GM19193 (cell line): ENCODE measurements around the gene MPP2.

Source experiments
- POLR2A ChIP-seq: IDR thresholded peaks from 4 replicates; pipeline ENCODE4 v1.6.1; 2011; ENCODE audit not compliant: insufficient read depth, insufficient read length; ENCODE audit errors: extremely low read depth

MPP2 gene

GRCh38 chr17:43856141-43856540 lies 51.2 kb downstream of the MPP2 start:
- TF ChIP-seq POLR2A: no peak

- no peak for TF ChIP-seq POLR2A
Measured at GRCh38 chr17:43855061-43855460, 52.3 kb downstream of the MPP2 start.

- TF ChIP-seq POLR2A: no peak
Measured at GRCh38 chr17:43854498-43854897, 52.8 kb downstream of the MPP2 start.

GRCh38 chr17:43853546-43853945 lies 53.8 kb downstream of the MPP2 start:
- TF ChIP-seq POLR2A: no peak

- no peak for TF ChIP-seq POLR2A
Measured at GRCh38 chr17:43852571-43852970, 54.8 kb downstream of the MPP2 start.

GRCh38 chr17:43849116-43849515 lies 58.2 kb downstream of the MPP2 start:
- TF ChIP-seq POLR2A: no peak

- TF ChIP-seq POLR2A: no peak
Measured at GRCh38 chr17:43848601-43849000, 58.7 kb downstream of the MPP2 start.

GRCh38 chr17:43846963-43847371 lies 60.4 kb downstream of the MPP2 start, which contains the start of gene CD300LG:
TSS of gene CD300LG (plus strand) at chr17:43847176. CDS start at chr17:43847217, 41 bp downstream.
- no peak for TF ChIP-seq POLR2A

- no peak for TF ChIP-seq POLR2A
Measured at GRCh38 chr17:43846221-43846712, 61.1 kb downstream of the MPP2 start.

- no peak for TF ChIP-seq POLR2A
Measured at GRCh38 chr17:43845766-43846165, 61.6 kb downstream of the MPP2 start.

GRCh38 chr17:43844241-43844640 lies 63.1 kb downstream of the MPP2 start:
- no peak for TF ChIP-seq POLR2A

- no peak for TF ChIP-seq POLR2A
Measured at GRCh38 chr17:43842975-43843325, 64.4 kb downstream of the MPP2 start.

GRCh38 chr17:43841282-43841681 lies 66.1 kb downstream of the MPP2 start:
- no peak for TF ChIP-seq POLR2A

- no peak for TF ChIP-seq POLR2A
Measured at GRCh38 chr17:43840814-43841213, 66.5 kb downstream of the MPP2 start.

GRCh38 chr17:43839670-43840108 lies 67.6 kb downstream of the MPP2 start:
- TF ChIP-seq POLR2A: no peak

GRCh38 chr17:43834106-43834505 lies 73.2 kb downstream of the MPP2 start:
- no peak for TF ChIP-seq POLR2A
